ENCODE data around the gene ENTHD1. TPM values are rescaled to one million over a fixed set of nuclear protein-coding genes. Genes with fewer than 3 reads are reported as not detected.

Gene ENTHD1
- total and polyA plus RNA-seq, 10 of the 15 experiments (the other 5 are each of a cell fraction or from before 2014, with no cell fraction given), result 0.09 to 0.52 (median 0.21) TPM; not detected in 1

- Histone ChIP-seq H3K4me3 (no peak overlapping the region), H3K9me3 (replicated peaks; ENCODE audit: control insufficient read depth, insufficient read depth, low read length) (no peaks in the 10 kb centered on the region; the same call in 1 of the 3 replicates), H3K27ac (ENCODE audit: control insufficient read depth, insufficient read depth) (no peak overlapping the region), H2AFZ (ENCODE audit: control insufficient read depth, low read depth, low read length) (no peak overlapping the region), H3K4me1 (ENCODE audit: control insufficient read depth, insufficient read depth, low read length) (peaks cover 18% of the 10 kb centered on the region; the same call in 1 of the 2 replicates), H3K36me3 (ENCODE audit: control insufficient read depth in 2 of 2, insufficient read depth in 2 of 2, low read length in 1 of 2) (no peaks in the 10 kb centered on the region), H3K27me3 (replicated peaks in 1 of 2; ENCODE audit: control insufficient read depth in 2 of 2, insufficient read depth in 2 of 2, low read length in 1 of 2) (no peaks in the 10 kb centered on the region), H3K79me2 (ENCODE audit: control insufficient read depth, insufficient read depth, low read length) (no peaks in the 10 kb centered on the region), H4K20me1 (ENCODE audit: control insufficient read depth, insufficient read depth) (no peaks in the 10 kb centered on the region), H3K9ac (ENCODE audit: control insufficient read depth, insufficient read depth, low read length) (no peak overlapping the region), H3K4me2 (ENCODE audit: control insufficient read depth, insufficient read depth) (no peak overlapping the region)
- WGBS (ENCODE audit: insufficient coverage, insufficient replicate concordance, low lambda C conversion rate, missing lambda C conversion rate), result 98% methylated on average over 5 of the region's 5 CpGs
- no peak for FAIRE-seq
- ChIA-PET POLR2A (interaction anchor here (0.5 to 1.3 kb wide), 4 partner anchors 10 to 123 kb away, joined by 3 to 4 read pairs (median 4); no protein-coding TSS in a partner anchor), RAD21 (ENCODE audit: unreplicated experiment) (interaction anchor here (0.8 to 1.9 kb wide), 6 partner anchors 10 to 38 kb away, joined by 3 to 10 read pairs (median 4); no protein-coding TSS in a partner anchor), CTCF (interaction anchor here (0.6 to 1.8 kb wide), 11 partner anchors 10 to 153 kb away, joined by 3 to 7 read pairs (median 3); no protein-coding TSS in a partner anchor), SMC1A (ENCODE audit: uncharacterized antibody, unreplicated experiment) (interaction anchor here (0.6 to 3.6 kb wide), 17 partner anchors 9 to 149 kb away, joined by 3 to 29 read pairs (median 4); no protein-coding TSS in a partner anchor)
- no peak for DNase-seq (ENCODE audit: low read depth, low spot score)
- in situ Hi-C loops (cut with MboI), result no loop called here
- BruUV-seq (replicated peaks), result no TSS peak
- intact Hi-C loops (cut with micrococcal nuclease; ENCODE audit: unreplicated experiment), result no loop called here
- no peak for ATAC-seq
- no peak for TF ChIP-seq CBX3 (IDR thresholded peaks at IDR 0.05; ENCODE audit: borderline replicate concordance, low read depth)
- TF ChIP-seq NBN (IDR thresholded peaks at IDR 0.05), result no peak
- no peak for TF ChIP-seq ZBTB40 (IDR thresholded peaks at IDR 0.05; ENCODE audit: borderline replicate concordance)
- TF ChIP-seq POU2F2 (IDR thresholded peaks at IDR 0.05; ENCODE audit: borderline replicate concordance, low read depth, low read length), result no peak
- TF ChIP-seq, protein P1, sequence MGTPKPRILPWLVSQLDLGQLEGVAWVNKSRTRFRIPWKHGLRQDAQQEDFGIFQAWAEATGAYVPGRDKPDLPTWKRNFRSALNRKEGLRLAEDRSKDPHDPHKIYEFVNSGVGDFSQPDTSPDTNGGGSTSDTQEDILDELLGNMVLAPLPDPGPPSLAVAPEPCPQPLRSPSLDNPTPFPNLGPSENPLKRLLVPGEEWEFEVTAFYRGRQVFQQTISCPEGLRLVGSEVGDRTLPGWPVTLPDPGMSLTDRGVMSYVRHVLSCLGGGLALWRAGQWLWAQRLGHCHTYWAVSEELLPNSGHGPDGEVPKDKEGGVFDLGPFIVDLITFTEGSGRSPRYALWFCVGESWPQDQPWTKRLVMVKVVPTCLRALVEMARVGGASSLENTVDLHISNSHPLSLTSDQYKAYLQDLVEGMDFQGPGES (IDR thresholded peaks at IDR 0.05), result no peak
- no peak for TF ChIP-seq MTA2 (IDR thresholded peaks at IDR 0.05; ENCODE audit: low read depth)
- TF ChIP-seq, protein P2, sequence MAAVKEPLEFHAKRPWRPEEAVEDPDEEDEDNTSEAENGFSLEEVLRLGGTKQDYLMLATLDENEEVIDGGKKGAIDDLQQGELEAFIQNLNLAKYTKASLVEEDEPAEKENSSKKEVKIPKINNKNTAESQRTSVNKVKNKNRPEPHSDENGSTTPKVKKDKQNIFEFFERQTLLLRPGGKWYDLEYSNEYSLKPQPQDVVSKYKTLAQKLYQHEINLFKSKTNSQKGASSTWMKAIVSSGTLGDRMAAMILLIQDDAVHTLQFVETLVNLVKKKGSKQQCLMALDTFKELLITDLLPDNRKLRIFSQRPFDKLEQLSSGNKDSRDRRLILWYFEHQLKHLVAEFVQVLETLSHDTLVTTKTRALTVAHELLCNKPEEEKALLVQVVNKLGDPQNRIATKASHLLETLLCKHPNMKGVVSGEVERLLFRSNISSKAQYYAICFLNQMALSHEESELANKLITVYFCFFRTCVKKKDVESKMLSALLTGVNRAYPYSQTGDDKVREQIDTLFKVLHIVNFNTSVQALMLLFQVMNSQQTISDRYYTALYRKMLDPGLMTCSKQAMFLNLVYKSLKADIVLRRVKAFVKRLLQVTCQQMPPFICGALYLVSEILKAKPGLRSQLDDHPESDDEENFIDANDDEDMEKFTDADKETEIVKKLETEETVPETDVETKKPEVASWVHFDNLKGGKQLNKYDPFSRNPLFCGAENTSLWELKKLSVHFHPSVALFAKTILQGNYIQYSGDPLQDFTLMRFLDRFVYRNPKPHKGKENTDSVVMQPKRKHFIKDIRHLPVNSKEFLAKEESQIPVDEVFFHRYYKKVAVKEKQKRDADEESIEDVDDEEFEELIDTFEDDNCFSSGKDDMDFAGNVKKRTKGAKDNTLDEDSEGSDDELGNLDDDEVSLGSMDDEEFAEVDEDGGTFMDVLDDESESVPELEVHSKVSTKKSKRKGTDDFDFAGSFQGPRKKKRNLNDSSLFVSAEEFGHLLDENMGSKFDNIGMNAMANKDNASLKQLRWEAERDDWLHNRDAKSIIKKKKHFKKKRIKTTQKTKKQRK (IDR thresholded peaks at IDR 0.05; ENCODE audit: low read depth, low read length), result no peak
- TF ChIP-seq NKRF (conservative IDR thresholded peaks at IDR 0.05), result no peak
- no peak for TF ChIP-seq CREB1 (IDR thresholded peaks at IDR 0.05; ENCODE audit: low read depth)
- TF ChIP-seq IKZF1 (conservative IDR thresholded peaks at IDR 0.05), result no peak
- TF ChIP-seq LARP7 (IDR thresholded peaks at IDR 0.05), result no peak
Observed at GRCh38 chr22:39871008-39871798, 22.4 kb downstream of the ENTHD1 start.

Data from GM12878 (cell line).